Fibroblast of villous mesenchyme (primary cell): ENCODE results near the gene EXOC4. TPM values are rescaled to one million over a fixed set of nuclear protein-coding genes. Genes with fewer than 3 reads are reported as not detected.

ENCODE experiments used
- DNase-seq: peaks from one replicate; pipeline ENCODE4 v3.0.0-alpha.2; 2010; ENCODE audit warnings: low read depth
- H3K4me3 ChIP-seq: 2 replicates; pipeline ENCODE4 v1.5.1; 2011; ENCODE audit warnings: low read depth, mild to moderate bottlenecking, low read length
- total RNA-seq: library from RNA; depleted of rRNA; stranded (reverse); fragments of >200 nt; gene quantifications from 2 replicates; pipeline ENCODE4 v1.2.3, GENCODE V29; 2012
- TF ChIP-seq, protein P1 (sequence below): IDR thresholded peaks from 2 replicates; pipeline ENCODE4 v1.5.1; 2012; ENCODE audit warnings: low read depth, mild to moderate bottlenecking, low read length; ENCODE audit not compliant: insufficient read depth

EXOC4 gene
- total RNA-seq, 1 donor: 106 TPM

DNA sequence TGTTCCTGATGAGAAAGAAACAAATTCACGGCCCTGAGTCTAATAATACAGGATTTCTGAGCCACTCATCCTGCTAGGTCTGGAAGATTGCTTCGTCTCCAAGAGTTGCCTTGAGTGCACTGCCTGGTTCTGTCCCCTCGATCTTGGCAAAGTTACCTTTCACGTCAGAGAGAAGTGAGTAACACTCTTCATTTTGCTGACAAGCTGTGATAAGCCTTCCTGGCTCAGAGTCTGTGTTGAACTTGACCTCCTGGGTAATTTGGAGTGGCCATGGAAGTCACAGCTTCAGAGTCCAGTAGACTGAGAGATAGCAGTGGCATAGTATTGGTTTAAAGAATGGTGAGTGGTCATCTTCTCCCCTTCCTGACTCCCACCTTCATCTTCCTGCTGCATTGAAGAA is 809.6 kb downstream of the EXOC4 start:
- H3K4me3 ChIP-seq: no peak overlapping the region
- TF ChIP-seq, protein P1, sequence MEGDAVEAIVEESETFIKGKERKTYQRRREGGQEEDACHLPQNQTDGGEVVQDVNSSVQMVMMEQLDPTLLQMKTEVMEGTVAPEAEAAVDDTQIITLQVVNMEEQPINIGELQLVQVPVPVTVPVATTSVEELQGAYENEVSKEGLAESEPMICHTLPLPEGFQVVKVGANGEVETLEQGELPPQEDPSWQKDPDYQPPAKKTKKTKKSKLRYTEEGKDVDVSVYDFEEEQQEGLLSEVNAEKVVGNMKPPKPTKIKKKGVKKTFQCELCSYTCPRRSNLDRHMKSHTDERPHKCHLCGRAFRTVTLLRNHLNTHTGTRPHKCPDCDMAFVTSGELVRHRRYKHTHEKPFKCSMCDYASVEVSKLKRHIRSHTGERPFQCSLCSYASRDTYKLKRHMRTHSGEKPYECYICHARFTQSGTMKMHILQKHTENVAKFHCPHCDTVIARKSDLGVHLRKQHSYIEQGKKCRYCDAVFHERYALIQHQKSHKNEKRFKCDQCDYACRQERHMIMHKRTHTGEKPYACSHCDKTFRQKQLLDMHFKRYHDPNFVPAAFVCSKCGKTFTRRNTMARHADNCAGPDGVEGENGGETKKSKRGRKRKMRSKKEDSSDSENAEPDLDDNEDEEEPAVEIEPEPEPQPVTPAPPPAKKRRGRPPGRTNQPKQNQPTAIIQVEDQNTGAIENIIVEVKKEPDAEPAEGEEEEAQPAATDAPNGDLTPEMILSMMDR: no peak

DNA sequence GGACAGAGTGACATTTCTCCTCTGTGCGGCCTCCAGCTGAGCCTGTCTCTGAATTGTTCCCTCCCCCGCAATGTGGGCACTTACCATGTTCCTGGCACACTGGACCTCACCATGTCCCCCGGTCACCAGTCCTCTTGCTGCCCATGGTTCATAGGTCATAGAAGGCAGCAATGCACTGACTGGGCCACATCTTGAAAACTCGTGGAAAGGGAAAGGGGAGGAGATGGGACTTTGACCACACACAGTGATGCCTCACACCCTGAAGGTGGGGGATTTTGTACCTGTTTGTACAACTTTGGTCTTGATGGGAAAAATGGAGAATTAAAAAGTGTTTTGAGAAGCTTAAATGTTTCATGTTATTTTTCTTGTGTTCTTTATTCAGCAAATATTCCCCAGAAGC is 812.5 kb downstream of the EXOC4 start:
- DNase-seq: no peak
- no peak overlapping the region for H3K4me3 ChIP-seq
- TF ChIP-seq, protein P1: no peak

More for the DNA sequence above, 809.6 kb downstream of the EXOC4 start:
- DNase-seq: no peak

DNA sequence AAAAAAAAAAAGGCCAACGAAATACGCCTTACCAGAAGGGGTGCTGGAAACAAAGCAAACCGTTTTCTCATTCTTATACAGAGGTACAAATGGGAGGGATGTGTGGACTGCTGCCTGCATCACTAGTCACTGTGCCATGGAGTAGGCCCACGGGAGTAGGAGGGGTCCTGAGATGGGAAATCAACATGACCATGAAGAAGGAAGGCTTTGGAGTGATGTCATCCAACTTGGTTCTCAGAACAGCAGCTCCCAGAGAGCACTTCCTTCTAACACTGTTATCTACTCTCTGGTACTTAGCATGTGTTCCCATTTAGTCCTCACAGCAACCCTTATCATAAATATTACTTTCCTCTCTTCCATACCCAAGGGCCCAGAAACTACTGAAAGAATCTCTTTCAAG is 814.3 kb downstream of the EXOC4 start:
- TF ChIP-seq, protein P1: no peak
- H3K4me3 ChIP-seq: no peak overlapping the region
- DNase-seq: no peak

DNA sequence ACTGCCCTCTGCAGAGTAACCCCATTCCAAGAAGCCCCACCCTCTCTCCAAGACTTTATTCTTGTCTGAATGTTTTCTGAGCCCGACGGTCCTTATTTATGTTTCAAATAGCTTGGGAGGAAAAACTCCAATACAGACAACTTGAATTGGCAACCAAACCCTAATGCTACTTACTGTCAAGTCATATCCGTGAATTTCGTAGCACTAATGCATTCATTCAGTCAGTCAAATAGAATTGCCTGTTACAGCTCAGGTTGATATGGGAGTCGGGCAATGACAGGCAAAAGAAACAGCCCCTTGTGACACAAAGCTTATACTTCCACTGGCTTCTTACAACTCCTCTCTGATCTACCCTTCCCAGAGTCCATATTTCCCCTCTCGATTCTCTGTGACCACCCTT is 815.8 kb downstream of the EXOC4 start:
- no peak for DNase-seq
- H3K4me3 ChIP-seq: no peak overlapping the region
- TF ChIP-seq, protein P1: no peak

DNA sequence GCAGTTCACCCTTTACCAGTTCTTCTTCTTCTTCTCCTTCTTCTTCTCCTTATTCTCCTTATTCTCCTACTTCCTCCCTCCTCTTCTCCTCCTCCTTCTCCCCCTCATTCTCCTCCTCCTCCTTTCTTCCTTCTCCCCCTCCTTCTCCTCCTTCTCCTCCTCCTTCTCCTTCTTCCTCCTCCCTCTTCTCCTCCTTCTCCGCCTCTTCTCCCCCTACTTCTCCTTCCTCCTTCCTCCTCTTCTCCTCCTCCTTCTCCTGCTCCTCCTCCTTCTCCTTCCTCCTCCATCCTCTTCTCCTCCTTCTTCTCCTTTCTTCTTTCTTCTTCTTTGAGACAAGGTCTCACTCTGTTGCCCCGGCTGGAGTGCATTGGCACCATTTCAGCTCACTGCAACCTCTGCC is 816.3 kb downstream of the EXOC4 start:
- DNase-seq: no peak
- TF ChIP-seq, protein P1: no peak
- H3K4me3 ChIP-seq: no peak overlapping the region

DNA sequence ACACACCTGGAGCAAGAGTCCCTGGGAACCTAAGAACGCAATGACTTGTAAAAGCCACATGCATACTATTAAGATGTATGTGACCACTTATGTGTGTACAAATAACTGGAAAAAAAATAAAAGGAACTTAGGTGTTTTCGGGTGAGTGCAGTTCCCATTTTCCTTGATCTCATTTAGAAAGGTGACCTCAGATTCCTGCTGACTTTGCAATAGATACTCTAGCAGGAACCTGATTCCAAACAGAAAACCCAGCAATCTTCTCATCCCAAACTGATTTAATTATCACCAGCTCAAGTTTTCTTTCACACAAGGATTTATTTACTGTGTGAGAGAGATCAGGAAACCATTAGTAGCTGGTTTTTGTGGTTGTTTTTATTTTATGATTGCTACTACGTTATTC is 817.8 kb downstream of the EXOC4 start:
- no peak overlapping the region for H3K4me3 ChIP-seq
- TF ChIP-seq, protein P1: no peak
- DNase-seq: no peak
